H9 (cell line): ENCODE results near the gene ATP5PB. TPM values are rescaled to one million over a fixed set of nuclear protein-coding genes. Genes with fewer than 3 reads are reported as not detected.

Source experiments
- DNase-seq: peaks from one replicate; pipeline ENCODE4 v3.0.0-alpha.2; 2017
- H2AFZ ChIP-seq: one replicate; pipeline ENCODE4 v1.6.1; 2013; ENCODE audit warnings: mild to moderate bottlenecking, low read length, control low read depth, moderate library complexity
- H2AK5ac ChIP-seq: 2 replicates; pipeline ENCODE4 v1.6.1; 2013; ENCODE audit warnings: low read length, control low read depth, mixed read lengths; ENCODE audit not compliant: insufficient read length
- H2BK120ac ChIP-seq: one replicate; pipeline ENCODE4 v1.6.1; 2013; ENCODE audit warnings: low read depth, mild to moderate bottlenecking, low read length, control low read depth, inconsistent platforms; ENCODE audit not compliant: poor library complexity, severe bottlenecking
- H2BK12ac ChIP-seq: 2 replicates; pipeline ENCODE4 v1.6.1; 2013; ENCODE audit warnings: low read length, control low read depth, mixed read lengths, low read depth; ENCODE audit not compliant: insufficient read length
- H2BK15ac ChIP-seq: 2 replicates; pipeline ENCODE4 v1.6.1; 2013; ENCODE audit warnings: low read depth, low read length, control low read depth
- H2BK20ac ChIP-seq: one replicate; pipeline ENCODE4 v1.6.1; 2013; ENCODE audit warnings: low read depth, mild to moderate bottlenecking, low read length, control low read depth, inconsistent platforms; ENCODE audit not compliant: poor library complexity, severe bottlenecking
- H2BK5ac ChIP-seq: 2 replicates; pipeline ENCODE4 v1.6.1; 2013; ENCODE audit warnings: low read length, control low read depth, mixed read lengths; ENCODE audit not compliant: insufficient read length
- H3K14ac ChIP-seq: 2 replicates; pipeline ENCODE4 v1.6.1; 2013; ENCODE audit warnings: low read length, control low read depth; ENCODE audit not compliant: insufficient read depth
- H3K18ac ChIP-seq: 2 replicates; pipeline ENCODE4 v1.6.1; 2013; ENCODE audit warnings: low read depth, mild to moderate bottlenecking, mixed read lengths, low read length, control low read depth; ENCODE audit not compliant: insufficient read length
- H3K23ac ChIP-seq: 2 replicates; pipeline ENCODE4 v1.6.1; 2013; ENCODE audit warnings: low read length, control low read depth, mixed read lengths, low read depth; ENCODE audit not compliant: insufficient read length
- H3K23me2 ChIP-seq: 2 replicates; pipeline ENCODE4 v1.6.1; 2013; ENCODE audit warnings: low read depth, mild to moderate bottlenecking, mixed read lengths, low read length, control low read depth; ENCODE audit not compliant: insufficient read length, poor library complexity, severe bottlenecking
- H3K27ac ChIP-seq: 2 replicates; pipeline ENCODE4 v1.5.1; 2013; ENCODE audit warnings: low read length, control low read depth, mixed read lengths, low read depth; ENCODE audit not compliant: insufficient read length
- H3K27me3 ChIP-seq: 2 replicates; pipeline ENCODE4 v1.6.1; 2013; ENCODE audit warnings: low read length, control low read depth, inconsistent platforms; ENCODE audit not compliant: insufficient read depth
- H3K4ac ChIP-seq: 2 replicates; pipeline ENCODE4 v1.6.1; 2013; ENCODE audit warnings: low read depth, mild to moderate bottlenecking, control low read depth, inconsistent platforms, low read length, moderate library complexity
- H3K4me1 ChIP-seq: 2 replicates; pipeline ENCODE4 v1.6.1; 2013; ENCODE audit warnings: low read length, control low read depth, inconsistent platforms; ENCODE audit not compliant: insufficient read depth
- H3K4me2 ChIP-seq: 2 replicates; pipeline ENCODE4 v1.6.1; 2013; ENCODE audit warnings: low read length, control low read depth, mixed read lengths; ENCODE audit not compliant: insufficient read length, insufficient read depth
- H3K56ac ChIP-seq: 2 replicates; pipeline ENCODE4 v1.6.1; 2013; ENCODE audit warnings: low read depth, mild to moderate bottlenecking, mixed read lengths, low read length, control low read depth; ENCODE audit not compliant: insufficient read length
- H3K79me1 ChIP-seq: 2 replicates; pipeline ENCODE4 v1.6.1; 2013; ENCODE audit warnings: low read depth, mild to moderate bottlenecking, moderate library complexity, low read length, control low read depth, inconsistent platforms; ENCODE audit not compliant: insufficient read depth, poor library complexity, severe bottlenecking
- H3K79me2 ChIP-seq: 2 replicates; pipeline ENCODE4 v1.6.1; 2013; ENCODE audit warnings: low read length, control low read depth, inconsistent platforms; ENCODE audit not compliant: insufficient read depth
- H3K9ac ChIP-seq: 2 replicates; pipeline ENCODE4 v1.6.1; 2013; ENCODE audit warnings: low read length, control low read depth, mixed read lengths; ENCODE audit not compliant: insufficient read length; ENCODE audit errors: extremely low read depth
- H3K9me3 ChIP-seq: one replicate; pipeline ENCODE4 v1.6.1; 2013; ENCODE audit warnings: low read depth, low read length, inconsistent platforms; ENCODE audit not compliant: control insufficient read depth
- H3T11ph ChIP-seq: one replicate; pipeline ENCODE4 v1.6.1; 2013; ENCODE audit warnings: mild to moderate bottlenecking, low read length, control low read depth, inconsistent platforms
- H4K20me1 ChIP-seq: one replicate; pipeline ENCODE4 v1.6.1; 2013; ENCODE audit not compliant: control insufficient read depth, insufficient read length, insufficient read depth
- H4K5ac ChIP-seq: 2 replicates; pipeline ENCODE4 v1.6.1; 2013; ENCODE audit warnings: low read depth, mild to moderate bottlenecking, mixed read lengths, low read length, control low read depth; ENCODE audit not compliant: insufficient read length
- H4K8ac ChIP-seq: replicated peaks from 2 replicates; pipeline ENCODE4 v1.6.1; 2013; ENCODE audit warnings: low read length, control low read depth, mixed read lengths, low read depth; ENCODE audit not compliant: insufficient read length
- H4K91ac ChIP-seq: 2 replicates; pipeline ENCODE4 v1.6.1; 2013; ENCODE audit warnings: low read depth, mild to moderate bottlenecking, moderate library complexity, mixed read lengths, low read length, control low read depth; ENCODE audit not compliant: insufficient read length
- H3K27ac Mint-ChIP-seq, 3 experiments: 2 replicates in 2 of 3; 3 replicates in 1 of 3; pipeline ENCODE4 v1.8.0; 2020 to 2021; ENCODE audit warnings: mixed read lengths in 3 of 3, mild to moderate bottlenecking in 1 of 3, moderate library complexity in 1 of 3
- H3K27me3 Mint-ChIP-seq: 2 replicates; pipeline ENCODE4 v1.8.0; 2021; ENCODE audit warnings: low read depth, mild to moderate bottlenecking, moderate library complexity, mixed read lengths
- H3K36me3 Mint-ChIP-seq, 3 experiments: 2 replicates in 2 of 3; 3 replicates in 1 of 3; pipeline ENCODE4 v1.8.0; 2020 to 2021; ENCODE audit warnings: low read depth in 3 of 3, mixed read lengths in 3 of 3; ENCODE audit not compliant: insufficient read depth in 1 of 3
- H3K4me1 Mint-ChIP-seq, 2 experiments: 2 replicates each; pipeline ENCODE4 v1.8.0; 2020; ENCODE audit warnings: mixed read lengths in 2 of 2
- H3K4me3 Mint-ChIP-seq, 2 experiments: 2 replicates in 1 of 2; 3 replicates in 1 of 2; pipeline ENCODE4 v1.8.0; 2020 to 2021; ENCODE audit warnings: mild to moderate bottlenecking in 2 of 2, mixed read lengths in 2 of 2, moderate library complexity in 1 of 2
- H3K9me3 Mint-ChIP-seq, 2 experiments: 2 replicates in 1 of 2; 3 replicates in 1 of 2; pipeline ENCODE4 v1.8.0; 2020; ENCODE audit warnings: mild to moderate bottlenecking in 2 of 2, mixed read lengths in 2 of 2, moderate library complexity in 1 of 2
- CTCF ChIP-seq: fragments of 200-600 bp; sonication (generic); conservative IDR thresholded peaks from 3 replicates; pipeline ENCODE4 v1.8.0; 2021; ENCODE audit warnings: antibody characterized with exemption, mild to moderate bottlenecking
- WGBS: extraction: QIAGEN DNeasy Blood & Tissue Kit; methylation state at CpG from one replicate; pipeline ENCODE4 v1.1.7; 2013; ENCODE audit warnings: missing lambda C conversion rate, low lambda C conversion rate, mixed read lengths; ENCODE audit not compliant: insufficient read length; ENCODE audit errors: extremely low coverage; 5-methylcytosine and 5-hydroxymethylcytosine counted together
- total RNA-seq: library from RNA; stranded (reverse); gene quantifications from 2 replicates; pipeline ENCODE4 v1.2.1, GENCODE V29; 2021

The ATP5PB gene
- total RNA-seq, 1 experiment from 2014 or later: 250 TPM

DNA sequence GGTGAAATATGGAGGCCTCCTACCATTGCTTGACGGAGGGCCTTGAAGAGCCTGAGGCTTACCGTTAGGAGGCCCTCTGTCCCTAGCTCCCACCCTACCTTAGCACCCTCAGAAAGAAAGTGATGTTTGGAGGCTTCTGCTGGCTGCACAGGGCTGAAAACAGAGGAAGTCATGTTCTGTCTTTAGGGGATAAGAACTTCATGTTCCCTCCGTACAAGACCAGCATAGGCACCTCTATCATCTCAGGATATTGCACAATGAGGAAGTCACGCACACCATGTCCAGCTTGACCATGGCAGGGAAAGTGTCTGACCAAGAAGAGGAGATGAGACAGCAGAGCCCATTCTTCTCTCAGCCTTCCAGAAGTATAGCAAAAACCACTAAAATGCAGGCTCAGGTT lies 40.3 kb downstream of the ATP5PB start:
- H3K4me1 Mint-ChIP-seq: peaks cover 6% of the 10 kb centered on the region in 2 experiments
- H3K4ac ChIP-seq: no peak overlapping the region
- 0 out of 7 replicates have a peak overlapping the region, but pooled peaks of 1 of the 3 experiments have one; percentile 15 for H3K27ac Mint-ChIP-seq
- WGBS: no CpG with 5 or more reads among the region's 4 CpGs
- H4K20me1 ChIP-seq: no peaks in the 10 kb centered on the region
- no peak overlapping the region for H3K18ac ChIP-seq
- H3K14ac ChIP-seq: no peak overlapping the region
- no peaks in the 10 kb centered on the region for H3K79me1 ChIP-seq
- H3K9ac ChIP-seq: no peak overlapping the region
- no peak overlapping the region for H2BK5ac ChIP-seq
- H4K8ac ChIP-seq: no peak overlapping the region
- no peak overlapping the region for H2AK5ac ChIP-seq
- H2BK120ac ChIP-seq: no peak overlapping the region
- H3K23me2 ChIP-seq: no peaks in the 10 kb centered on the region
- H4K5ac ChIP-seq: no peak overlapping the region
- TF ChIP-seq CTCF: no peak
- no peaks in the 10 kb centered on the region for H3K27me3 ChIP-seq
- no peak for DNase-seq
- no peaks in the 10 kb centered on the region for H3K36me3 Mint-ChIP-seq
- H3K27ac ChIP-seq: no peak overlapping the region
- no peaks in the 10 kb centered on the region for H3K79me2 ChIP-seq
- H3K23ac ChIP-seq: no peak overlapping the region
- no peaks in the 10 kb centered on the region for H3K9me3 Mint-ChIP-seq
- H2AFZ ChIP-seq: no peak overlapping the region
- H2BK15ac ChIP-seq: no peak overlapping the region
- H3K4me3 Mint-ChIP-seq: no peak overlapping the region
- no peaks in the 10 kb centered on the region for H3K9me3 ChIP-seq
- H3K4me2 ChIP-seq: no peak overlapping the region
- H3K4me1 ChIP-seq: no peaks in the 10 kb centered on the region
- no peak overlapping the region for H2BK12ac ChIP-seq
- no peak overlapping the region for H4K91ac ChIP-seq
- no peak overlapping the region for H3T11ph ChIP-seq
- no peak overlapping the region for H3K56ac ChIP-seq
- H3K27me3 Mint-ChIP-seq: no peaks in the 10 kb centered on the region
- no peak overlapping the region for H2BK20ac ChIP-seq
